HG02763 (cell line): ENCODE measurements around the gene GPS1.

Source experiments
- ATAC-seq: cut with Tn5 transposase; IDR thresholded peaks from one replicate; pipeline ENCODE4 v1.9.1; 2021; ENCODE audit warnings: mild to moderate bottlenecking, moderate library complexity; ENCODE audit not compliant: unreplicated experiment

Gene GPS1

DNA sequence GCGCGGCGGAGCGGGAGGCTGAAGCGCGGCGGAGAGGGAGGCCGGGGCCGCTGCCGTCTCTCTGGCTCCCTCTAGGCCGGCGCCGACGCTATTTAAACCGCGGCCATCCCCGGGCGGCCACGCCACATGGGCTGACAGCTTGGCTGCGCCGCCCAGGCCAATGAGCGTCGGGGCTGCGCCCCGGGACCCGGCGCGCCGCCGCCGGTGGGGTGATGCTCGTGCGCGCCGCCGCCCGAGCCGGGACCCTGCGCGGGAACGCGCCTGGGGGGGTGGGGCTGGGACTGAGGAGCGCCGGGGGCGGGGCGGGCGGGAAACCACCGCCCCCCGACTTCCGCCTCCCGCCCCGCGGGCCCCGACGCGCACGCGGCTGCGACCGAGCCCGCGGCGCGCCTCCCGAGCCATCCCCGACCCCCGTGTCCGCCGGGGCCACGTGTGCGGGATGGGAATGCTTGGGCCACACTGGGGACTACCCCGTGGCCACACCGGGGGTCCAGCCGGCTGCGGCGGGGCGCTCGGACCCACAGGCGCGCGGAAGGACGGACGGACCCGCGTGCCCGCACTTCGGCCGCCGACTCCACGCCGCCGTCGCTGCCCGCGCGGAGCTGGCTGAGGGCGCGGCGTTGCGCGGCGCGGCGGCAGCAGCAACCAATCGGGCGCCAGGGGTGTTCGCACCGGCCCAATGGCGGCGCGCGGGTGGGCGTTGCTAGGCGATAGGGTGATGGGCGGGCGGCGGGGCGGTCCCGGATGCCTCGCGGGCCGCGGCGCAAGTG lies 46.7 kb downstream of the GPS1 start, which contains the start of gene FASN:
Gene FASN (minus strand): TSS at position 68 of the 770 bp plus-strand sequence. CDS start 1,791 bp downstream, outside the sequence.
- ATAC-seq: peak; percentile 64

DNA sequence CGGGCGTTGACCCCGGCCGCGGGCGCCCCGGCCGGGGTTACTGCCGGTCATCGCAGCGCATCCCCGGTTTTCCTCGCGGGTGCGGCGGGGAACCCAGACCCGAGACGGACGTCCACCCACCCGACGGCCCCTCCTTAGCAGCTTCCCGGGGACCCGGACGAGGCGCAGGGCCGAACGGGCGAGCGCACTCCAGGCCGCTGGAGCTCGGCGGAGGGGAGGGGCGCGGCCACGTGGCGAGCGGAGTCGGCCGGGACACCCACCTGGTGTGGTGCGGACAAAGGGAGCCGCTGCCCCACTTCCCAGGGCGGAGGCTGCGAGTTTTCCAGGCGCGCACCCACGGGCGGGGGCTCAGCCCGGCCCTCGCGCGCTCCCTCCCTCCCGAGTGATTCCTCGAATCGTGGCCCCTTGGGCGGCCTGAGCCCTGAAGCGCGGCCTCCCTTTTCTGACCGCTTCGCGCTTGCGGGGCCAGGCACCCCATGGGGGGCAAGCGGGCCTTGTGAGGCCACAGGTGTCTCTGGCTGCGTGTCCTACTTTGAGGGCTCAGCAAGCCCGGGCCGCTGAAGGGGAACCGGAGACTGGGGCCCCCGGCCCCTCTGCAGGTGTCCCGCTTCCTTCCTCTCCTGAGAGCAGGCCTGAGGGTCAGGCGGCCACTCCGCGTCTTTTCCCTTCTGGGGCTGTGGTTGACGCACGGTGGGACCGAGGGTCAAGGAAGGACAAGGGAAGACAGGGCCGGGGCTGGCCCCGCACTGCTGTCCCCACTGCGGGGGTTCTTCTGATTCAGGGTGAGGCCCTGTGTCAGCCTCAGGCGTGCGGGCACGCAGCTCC lies 47.5 kb downstream of the GPS1 start:
- peak; percentile 6 for ATAC-seq

GRCh38 chr17:82100502-82101298 lies 49.0 kb downstream of the GPS1 start:
- ATAC-seq: no peak

GRCh38 chr17:82101301-82101715 lies 49.6 kb downstream of the GPS1 start:
- no peak for ATAC-seq

- no peak for ATAC-seq
Measured at GRCh38 chr17:82101767-82102679, 50.3 kb downstream of the GPS1 start.

DNA sequence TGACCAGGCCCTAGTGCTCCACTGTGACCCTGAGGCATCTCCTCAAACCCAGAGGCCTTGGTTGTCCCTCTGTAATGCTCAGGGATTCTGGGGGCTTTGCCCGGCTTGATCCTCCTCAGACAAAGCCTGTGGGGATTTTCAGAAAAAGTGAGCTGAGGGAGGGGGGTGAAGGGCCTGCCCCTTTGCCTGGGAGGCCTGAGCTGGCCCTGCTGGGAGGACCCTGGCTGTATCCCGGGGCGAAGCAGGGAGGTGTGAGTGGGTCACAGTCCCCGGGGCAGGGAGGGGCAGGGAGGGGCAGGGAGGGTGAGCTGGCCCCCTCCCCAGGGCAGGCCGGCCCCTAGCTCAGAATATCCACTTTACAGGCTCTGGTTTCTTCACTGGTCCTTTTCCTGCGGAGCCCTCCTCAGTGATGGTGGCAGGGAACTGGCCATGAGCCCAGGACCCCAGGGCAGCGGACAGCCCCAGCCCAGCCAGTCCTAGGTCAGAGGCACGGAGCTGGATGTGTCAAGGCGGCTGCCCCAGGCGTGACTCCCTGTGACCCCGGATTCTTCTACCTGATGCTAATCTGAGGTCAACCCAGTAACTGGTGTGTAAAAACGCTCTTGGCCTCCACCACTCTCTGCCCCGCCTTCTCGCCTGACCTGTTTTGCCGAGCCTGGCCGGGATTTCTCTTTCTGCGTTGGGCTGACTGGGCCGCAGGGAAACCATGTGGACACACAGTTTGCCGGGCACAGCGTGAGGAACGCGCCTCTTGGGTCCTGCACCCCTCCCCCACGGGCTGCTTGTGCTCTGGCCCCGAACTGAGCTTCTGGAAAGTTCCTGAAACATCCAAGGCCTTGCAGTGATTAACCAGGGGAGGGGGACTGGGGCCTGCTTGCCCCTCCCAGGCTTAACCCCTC lies 52.1 kb downstream of the GPS1 start:
- ATAC-seq: no peak

- no peak for ATAC-seq
Measured at GRCh38 chr17:82104797-82105416, 53.2 kb downstream of the GPS1 start.

DNA sequence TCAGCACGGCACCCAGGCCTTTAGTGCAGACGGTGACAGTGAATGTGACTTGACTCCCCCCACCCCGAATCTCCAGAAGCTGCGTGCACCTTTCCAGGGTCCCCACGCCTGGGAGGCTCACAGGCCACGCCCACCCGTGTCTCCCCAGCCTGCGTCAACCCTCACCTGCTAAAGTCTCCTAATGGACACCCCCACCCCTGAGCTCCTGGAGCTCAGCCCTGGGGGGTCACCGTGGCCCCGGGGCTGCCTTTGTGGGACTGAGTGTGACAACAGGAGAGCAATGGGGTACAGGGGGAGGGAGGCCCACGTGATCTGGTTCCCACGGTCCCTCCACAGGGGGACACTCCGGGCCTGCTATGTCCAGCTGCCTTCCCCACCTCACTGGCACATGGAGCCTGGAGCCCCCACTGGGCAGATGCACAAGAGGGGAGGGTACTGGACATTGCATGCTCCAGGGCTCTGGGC lies 53.8 kb downstream of the GPS1 start:
- ATAC-seq: no peak

- ATAC-seq: peak; percentile 63
Measured at GRCh38 chr17:82105882-82106687, 54.4 kb downstream of the GPS1 start.

GRCh38 chr17:82106688-82107305 lies 55.1 kb downstream of the GPS1 start:
- no peak for ATAC-seq
